Gastrocnemius medialis (tissue), 4 donors: Measurements from ENCODE around the gene PLA2G12A. TPM values are rescaled to one million over a fixed set of nuclear protein-coding genes. Genes with fewer than 3 reads are reported as not detected.

Experiments used
- ATAC-seq, 2 donors: fragments of 150-250 bp; one replicate each; pipeline ENCODE4 v1.9.1; 2016
- DNase-seq, 2 donors: peaks; one replicate each; pipeline ENCODE4 v3.0.0-alpha.2; 2019
- H3K27ac ChIP-seq, 4 donors: fragments of 200-600 bp; sonication (generic); 1 replicate in 1 of 4; 2 replicates in 3 of 4; pipeline ENCODE4 v1.5.1; 2016 to 2018; ENCODE audit warnings: mild to moderate bottlenecking in 2 of 4, moderate library complexity in 1 of 4
- H3K27me3 ChIP-seq, 3 donors: fragments of 200-600 bp; sonication (generic) in 2 of 3; 1 replicate in 1 of 3; 2 replicates in 2 of 3; pipeline versions ENCODE4 v1.5.1 to v1.6.0; 2016 to 2019; ENCODE audit warnings: mild to moderate bottlenecking in 1 of 3, moderate library complexity in 1 of 3
- H3K36me3 ChIP-seq, 2 donors: fragments of 200-600 bp; sonication (generic) in 1 of 2; one replicate each; pipeline ENCODE4 v1.5.1; 2017 to 2018
- H3K4me1 ChIP-seq, 2 donors: fragments of 200-600 bp; sonication (generic) in 1 of 2; one replicate each; pipeline ENCODE4 v1.5.1; 2016 to 2017; ENCODE audit warnings: mild to moderate bottlenecking in 2 of 2
- H3K4me3 ChIP-seq, 4 donors: fragments of 200-600 bp; sonication (generic) in 3 of 4; 1 replicate in 1 of 4; 2 replicates in 3 of 4; pipeline ENCODE4 v1.5.1; 2016 to 2019; ENCODE audit warnings: mild to moderate bottlenecking in 2 of 4
- H3K9me3 ChIP-seq, 3 donors: fragments of 200-600 bp; sonication (generic) in 2 of 3; 1 replicate in 1 of 3; 2 replicates in 2 of 3; pipeline ENCODE4 v1.5.1; 2016 to 2019
- CTCF ChIP-seq, 5 experiments: fragments of 450-650 bp in 3 of 5; fragments of 200-600 bp in 2 of 5; sonication (generic) in 2 of 5; IDR thresholded peaks in 4 of 5; conservative IDR thresholded peaks in 1 of 5; 1 replicate in 4 of 5; 2 replicates in 1 of 5; pipeline ENCODE4 v1.5.1; 2016 to 2019; ENCODE audit warnings: antibody characterized with exemption in 5 of 5, mild to moderate bottlenecking in 3 of 5, moderate library complexity in 3 of 5
- POLR2A ChIP-seq, 2 donors: fragments of 450-650 bp; IDR thresholded peaks; one replicate each; pipeline ENCODE4 v1.6.1; 2017; ENCODE audit warnings: antibody characterized with exemption in 2 of 2, mild to moderate bottlenecking in 2 of 2, moderate library complexity in 2 of 2
- in situ Hi-C, 4 donors: fragments of 200-750 bp; cut with MboI; loops; one replicate each; pipeline versions ENCODE4 v1.15.0 to v1.8.0; 2017; ENCODE audit warnings: low sequenced_read_pairs in 4 of 4
- intact Hi-C: fragments of 100-400 bp; cut with DNase I; formaldehyde crosslinking; loops from one replicate; pipeline ENCODE4 v1.15.1; 2023; ENCODE audit warnings: low total_unique reads
- total RNA-seq, 4 donors: library from RNA; depleted of rRNA; stranded (reverse); fragments of >200 nt; gene quantifications; one replicate each; pipeline versions ENCODE4 v1.1.0 to v1.2.3, GENCODE V29; 2016

Gene PLA2G12A
- total RNA-seq, 4 donors from 2014 or later = 26.7 to 83.1 (median 57.6) TPM

- intact Hi-C loops = loop anchor here (1.0 to 10.0 kb wide), 7 partner anchors 26 to 491 kb away; partner anchors contain the start of genes ELOVL6, GAR1, PLA2G12A and SEC24B
These were observed 26.1 kb downstream of the PLA2G12A start for GRCh38 chr4:109703664-109704361.

GRCh38 chr4:109702950-109703663 lies 26.8 kb downstream of the PLA2G12A start, which contains the start of gene CASP6:
Gene CASP6, minus strand, starts transcription at chr4:109703445. Its CDS starts 50 bp downstream, at chr4:109703395.
- DNase-seq (peak; percentile 63 to 74), ATAC-seq (peak; percentile 90 to 91)
- in situ Hi-C loops = loop anchor here in 3 of 4 donors (10.0 to 25.0 kb wide), 4 partner anchors 109 to 278 kb away; partner anchors contain the start of genes SEC24B (in 2 of the 3), CFI (in 1 of the 3) and GAR1 (in 1 of the 3)
- intact Hi-C loops = loop anchor here (1.0 to 10.0 kb wide), 7 partner anchors 27 to 492 kb away; partner anchors contain the start of genes ELOVL6, GAR1, PLA2G12A and SEC24B
- H3K27me3 ChIP-seq = no peaks in the 10 kb centered on the region
- peaks cover 8 to 13% of the 10 kb centered on the region in 2 donors for H3K4me1 ChIP-seq
- H3K4me3 ChIP-seq = peak within 1 kb of the TSS; percentile 79 to 92 (median 82)
- H3K9me3 ChIP-seq = no peaks in the 10 kb centered on the region
- H3K27ac ChIP-seq = peak within 1 kb of the TSS; percentile 76 to 82 (median 78)
- TF ChIP-seq CTCF (IDR thresholded peaks at IDR 0.05 in 4 of 5, conservative IDR thresholded peaks at IDR 0.05 in 1 of 5) (peak; percentile 50 to 81 (median 78)), POLR2A (IDR thresholded peaks at IDR 0.05) (peak; percentile 10 to 27)
- H3K36me3 ChIP-seq = no peaks in the 10 kb centered on the region

More at GRCh38 chr4:109703664-109704361, 26.1 kb downstream of the PLA2G12A start:
- TF ChIP-seq CTCF (IDR thresholded peaks at IDR 0.05 in 4 of 5, conservative IDR thresholded peaks at IDR 0.05 in 1 of 5) (no peak), POLR2A (IDR thresholded peaks at IDR 0.05) (no peak)
- Histone ChIP-seq H3K36me3 (no peaks in the 10 kb centered on the region), H3K27me3 (no peaks in the 10 kb centered on the region), H3K4me3 (peak overlapping the region; percentile 79 to 92 (median 82)), H3K27ac (peak overlapping the region; percentile 76 to 82 (median 78)), H3K4me1 (peaks cover 8 to 13% of the 10 kb centered on the region in 2 donors), H3K9me3 (no peaks in the 10 kb centered on the region)
- in situ Hi-C loops = loop anchor here in 3 of 4 donors (10.0 to 25.0 kb wide), 4 partner anchors 108 to 279 kb away; partner anchors contain the start of genes SEC24B (in 2 of the 3), CFI (in 1 of the 3) and GAR1 (in 1 of the 3)
- DNase-seq = no peak
- no peak for ATAC-seq

GRCh38 chr4:109701566-109702410 lies 28.1 kb downstream of the PLA2G12A start:
- Histone ChIP-seq H3K4me1 (peaks cover 8 to 13% of the 10 kb centered on the region in 2 donors), H3K9me3 (no peaks in the 10 kb centered on the region), H3K27me3 (no peaks in the 10 kb centered on the region), H3K27ac (peak overlapping the region; percentile 76 to 82 (median 78)), H3K36me3 (no peaks in the 10 kb centered on the region), H3K4me3 (peak overlapping the region; percentile 79 to 92 (median 82))
- no peak for TF ChIP-seq CTCF (IDR thresholded peaks at IDR 0.05 in 4 of 5, conservative IDR thresholded peaks at IDR 0.05 in 1 of 5)
- no peak for TF ChIP-seq POLR2A (IDR thresholded peaks at IDR 0.05)
- ATAC-seq (no peak), DNase-seq (no peak)
- intact Hi-C loops = loop anchor here (2.0 to 10.0 kb wide), 6 partner anchors 103 to 493 kb away; partner anchors contain the start of genes ELOVL6, GAR1 and SEC24B
- in situ Hi-C loops = loop anchor here in 3 of 4 donors (10.0 to 25.0 kb wide), 4 partner anchors 111 to 277 kb away; partner anchors contain the start of genes SEC24B (in 2 of the 3), CFI (in 1 of the 3) and GAR1 (in 1 of the 3)
